Endothelial cell of umbilical vein (primary cell): ENCODE data around the gene SLC35F3. TPM values are rescaled to one million over a fixed set of nuclear protein-coding genes. Genes with fewer than 3 reads are reported as not detected.

Source experiments
- BruUV-seq: library from RNA; stranded (reverse); fragments of 400-500 nt; replicated peaks from 2 replicates; lab custom pipeline; 2021; lab: Mats Ljungman, UMichigan
- CTCF ChIA-PET: fragments of 300-600, 350-600 bp; sonication (Branson Sonifier 250); formaldehyde crosslinking; loops from one replicate; lab custom pipeline; 2021; ENCODE audit warnings: antibody characterized with exemption, inconsistent platforms; lab: Charles Lee
- POLR2A ChIA-PET: fragments of 300-600, 350-600 bp; sonication (Branson Sonifier 250); formaldehyde crosslinking; loops from one replicate; lab custom pipeline; 2021; ENCODE audit warnings: antibody characterized with exemption, inconsistent platforms; lab: Charles Lee
- DNase-seq: peaks from one replicate; pipeline ENCODE4 v3.0.0-alpha.2; 2011; ENCODE audit warnings: low read depth, low spot score
- FAIRE-seq: peaks from 2 replicates; lab custom pipeline; 2011; peaks lifted over from hg19 to GRCh38; lab: Jason Lieb, UNC
- H2AFZ ChIP-seq: 2 replicates; pipeline ENCODE4 v1.6.0; 2012; ENCODE audit warnings: low read depth, low read length, control low read depth, inconsistent platforms
- H3K27ac ChIP-seq: 2 replicates; pipeline ENCODE4 v1.5.1; 2011; ENCODE audit warnings: low read depth, mild to moderate bottlenecking, control low read depth, low read length, moderate library complexity; ENCODE audit not compliant: insufficient read depth
- H3K27me3 ChIP-seq, 2 experiments: 2 replicates each; pipeline versions ENCODE4 v1.6.0 to v1.6.1; 2011; ENCODE audit warnings: low read length in 2 of 2, mixed read lengths in 1 of 2; ENCODE audit not compliant: control insufficient read depth in 2 of 2, insufficient read depth in 2 of 2
- H3K36me3 ChIP-seq, 2 experiments: 2 replicates in 1 of 2; 3 replicates in 1 of 2; pipeline ENCODE4 v1.5.1; 2011; ENCODE audit warnings: low read length in 2 of 2, mild to moderate bottlenecking in 1 of 2, moderate library complexity in 1 of 2; ENCODE audit not compliant: control insufficient read depth in 2 of 2, insufficient read depth in 2 of 2; ENCODE audit errors: extremely low read depth in 1 of 2
- H3K4me1 ChIP-seq: 3 replicates; pipeline ENCODE4 v1.5.1; 2011; ENCODE audit warnings: mild to moderate bottlenecking, low read length; ENCODE audit not compliant: control insufficient read depth, insufficient read depth; ENCODE audit errors: extremely low read depth
- H3K4me2 ChIP-seq: 2 replicates; pipeline ENCODE4 v1.6.1; 2011; ENCODE audit warnings: low read length, control low read depth, mixed read lengths; ENCODE audit not compliant: insufficient read depth
- H3K4me3 ChIP-seq, 3 experiments: fragments of 200-600 bp in 1 of 3; sonication (generic), shearing (Covaris generic) in 1 of 3; replicated peaks in 1 of 3; 2 replicates each; pipeline ENCODE4 v1.5.1; 2011 to 2016; ENCODE audit warnings: control low read depth in 3 of 3, low read length in 3 of 3, mild to moderate bottlenecking in 2 of 3, inconsistent platforms in 1 of 3, low read depth in 1 of 3, moderate library complexity in 1 of 3; ENCODE audit not compliant: insufficient read depth in 1 of 3
- H3K79me2 ChIP-seq: 2 replicates; pipeline ENCODE4 v1.6.0; 2012; ENCODE audit warnings: low read length, inconsistent platforms; ENCODE audit not compliant: control insufficient read depth, insufficient read depth
- H3K9ac ChIP-seq: replicated peaks from 2 replicates; pipeline ENCODE3; 2011; ENCODE audit warnings: low read length, control low read depth; ENCODE audit not compliant: insufficient read depth; ENCODE audit errors: extremely low read depth
- H3K9me1 ChIP-seq: replicated peaks from 3 replicates; pipeline ENCODE4 v1.6.0; 2011; ENCODE audit warnings: mild to moderate bottlenecking, low read length; ENCODE audit not compliant: control insufficient read depth, insufficient read depth; ENCODE audit errors: extremely low read depth
- H3K9me3 ChIP-seq: replicated peaks from 2 replicates; pipeline ENCODE4 v1.5.1; 2012; ENCODE audit warnings: low read length, inconsistent platforms; ENCODE audit not compliant: control insufficient read depth, insufficient read depth
- H4K20me1 ChIP-seq: replicated peaks from 2 replicates; pipeline ENCODE3; 2011; ENCODE audit warnings: mild to moderate bottlenecking, low read length; ENCODE audit not compliant: control insufficient read depth, insufficient read depth; ENCODE audit errors: extremely low read depth
- EZH2 ChIP-seq: IDR thresholded peaks from 2 replicates; pipeline ENCODE4 v1.6.1; 2012; ENCODE audit warnings: borderline replicate concordance, low read depth, mild to moderate bottlenecking, moderate library complexity, low read length, inconsistent platforms; ENCODE audit not compliant: severe bottlenecking
- FOS ChIP-seq: IDR thresholded peaks from 2 replicates; pipeline ENCODE4 v1.6.1; 2011; ENCODE audit warnings: mild to moderate bottlenecking, low read length, moderate library complexity, borderline replicate concordance; ENCODE audit not compliant: insufficient read depth
- GATA2 ChIP-seq: IDR thresholded peaks from 2 replicates; pipeline ENCODE4 v1.7.0; 2011; ENCODE audit warnings: low read depth, mild to moderate bottlenecking, moderate library complexity, mixed read lengths, low read length; ENCODE audit not compliant: insufficient read length, insufficient read depth
- JUN ChIP-seq: IDR thresholded peaks from 2 replicates; pipeline ENCODE4 v1.6.1; 2011; ENCODE audit warnings: borderline replicate concordance, low read depth; ENCODE audit not compliant: insufficient read length, insufficient read depth
- MAX ChIP-seq: IDR thresholded peaks from 2 replicates; pipeline ENCODE4 v1.6.1; 2011; ENCODE audit not compliant: insufficient read depth, insufficient read length
- MYC ChIP-seq: IDR thresholded peaks from one replicate; pipeline ENCODE4 v1.6.1; 2011; ENCODE audit warnings: mild to moderate bottlenecking, low read depth, low read length
- POLR2A ChIP-seq: IDR thresholded peaks from 2 replicates; pipeline ENCODE4 v1.6.1; 2012; ENCODE audit warnings: low read depth, mild to moderate bottlenecking, control low read depth, low read length
- POLR2AphosphoS5 ChIP-seq: IDR thresholded peaks from 2 replicates; pipeline ENCODE4 v1.6.1; 2012; ENCODE audit warnings: low read depth, mild to moderate bottlenecking, control low read depth, low read length, moderate library complexity; ENCODE audit not compliant: insufficient read depth
- dilution Hi-C: fragments of 300-500 bp; cut with MboI; formaldehyde crosslinking; loops from one replicate; pipeline ENCODE4 v1.15.0; 2019; ENCODE audit warnings: low sequenced_read_pairs; ENCODE audit not compliant: extremely low pct_ligation_motif_present
- intact Hi-C: fragments of 100-400 bp; cut with micrococcal nuclease; formaldehyde crosslinking; loops from one replicate; pipeline ENCODE4 v1.10.0; 2022
- polyA plus RNA-seq, 4 experiments: library from polyadenylated mRNA; depleted of rRNA in 3 of 4; stranded (reverse) in 3 of 4; unstranded in 1 of 4; fragments of >200 nt; gene quantifications; 2 replicates each; pipeline versions ENCODE4 v1.2.1 to v1.2.3, GENCODE V29; 2011 to 2012; ENCODE audit warnings: missing spikeins in 1 of 4
- total RNA-seq: library from RNA; stranded (reverse); gene quantifications from 2 replicates; pipeline ENCODE4 v1.2.3, GENCODE V29; 2021
- TF ChIP-seq, protein P1 (sequence below), 2 donors: IDR thresholded peaks; 1 replicate in 1 of 2; 2 replicates in 1 of 2; pipeline ENCODE4 v1.5.1; 2011; ENCODE audit warnings: low read length in 2 of 2, mild to moderate bottlenecking in 2 of 2, moderate library complexity in 2 of 2, control low read depth in 1 of 2, inconsistent platforms in 1 of 2, low read depth in 1 of 2; ENCODE audit not compliant: insufficient read depth in 1 of 2; ENCODE audit errors: extremely low read depth in 1 of 2

SLC35F3 gene
- total and polyA plus RNA-seq, 2 donors (not counting 3 experiments of a cell fraction or from before 2014, with no cell fraction given) = not detected

DNA sequence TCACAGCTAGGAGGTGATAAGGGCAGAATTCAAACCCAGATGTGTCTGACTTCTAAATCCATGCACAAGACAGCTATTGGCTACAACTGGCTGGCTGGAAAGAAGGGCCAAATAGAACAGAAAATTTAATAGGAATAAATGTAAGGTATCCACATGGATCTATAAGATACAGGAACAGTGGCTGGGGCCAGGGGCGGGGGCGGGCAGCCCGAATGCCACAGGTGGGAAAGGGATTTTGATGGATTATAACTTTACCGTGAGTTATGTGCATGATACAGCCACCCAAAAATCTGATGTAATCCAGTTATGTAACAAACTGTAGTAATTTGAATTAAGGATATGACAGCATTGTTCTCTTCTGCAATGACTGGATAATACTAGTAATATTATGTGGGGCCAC, 381.7 kb downstream of the SLC35F3 start:
- no peaks in the 10 kb centered on the region for H4K20me1 ChIP-seq
- no peak overlapping the region for H3K27ac ChIP-seq
- no peak for DNase-seq
- dilution Hi-C loops (no loop called here), intact Hi-C loops (no loop called here)
- no peak overlapping the region for H2AFZ ChIP-seq
- no TSS peak for BruUV-seq
- POLR2A ChIA-PET = no interaction called here
- no peak overlapping the region for H3K4me3 ChIP-seq
- no peaks in the 10 kb centered on the region for H3K27me3 ChIP-seq
- H3K9me1 ChIP-seq = no peaks in the 10 kb centered on the region
- no peak for TF ChIP-seq MAX
- TF ChIP-seq FOS = no peak
- no peak for TF ChIP-seq EZH2
- TF ChIP-seq MYC = no peak
- TF ChIP-seq, protein P1, sequence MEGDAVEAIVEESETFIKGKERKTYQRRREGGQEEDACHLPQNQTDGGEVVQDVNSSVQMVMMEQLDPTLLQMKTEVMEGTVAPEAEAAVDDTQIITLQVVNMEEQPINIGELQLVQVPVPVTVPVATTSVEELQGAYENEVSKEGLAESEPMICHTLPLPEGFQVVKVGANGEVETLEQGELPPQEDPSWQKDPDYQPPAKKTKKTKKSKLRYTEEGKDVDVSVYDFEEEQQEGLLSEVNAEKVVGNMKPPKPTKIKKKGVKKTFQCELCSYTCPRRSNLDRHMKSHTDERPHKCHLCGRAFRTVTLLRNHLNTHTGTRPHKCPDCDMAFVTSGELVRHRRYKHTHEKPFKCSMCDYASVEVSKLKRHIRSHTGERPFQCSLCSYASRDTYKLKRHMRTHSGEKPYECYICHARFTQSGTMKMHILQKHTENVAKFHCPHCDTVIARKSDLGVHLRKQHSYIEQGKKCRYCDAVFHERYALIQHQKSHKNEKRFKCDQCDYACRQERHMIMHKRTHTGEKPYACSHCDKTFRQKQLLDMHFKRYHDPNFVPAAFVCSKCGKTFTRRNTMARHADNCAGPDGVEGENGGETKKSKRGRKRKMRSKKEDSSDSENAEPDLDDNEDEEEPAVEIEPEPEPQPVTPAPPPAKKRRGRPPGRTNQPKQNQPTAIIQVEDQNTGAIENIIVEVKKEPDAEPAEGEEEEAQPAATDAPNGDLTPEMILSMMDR (IDR thresholded peaks at IDR 0.05; ENCODE audit: extremely low read depth in 1 of 2, insufficient read depth in 1 of 2, low read depth in 1 of 2, low read length in 2 of 2) = no peak
- H3K9me3 ChIP-seq = no peaks in the 10 kb centered on the region
- H3K79me2 ChIP-seq = no peaks in the 10 kb centered on the region
- no peaks in the 10 kb centered on the region for H3K4me1 ChIP-seq
- no peak overlapping the region for H3K9ac ChIP-seq
- no peak overlapping the region for H3K4me2 ChIP-seq
- CTCF ChIA-PET = interaction anchor here (1.1 kb wide), 1 partner anchor 24 kb away, joined by 4 read pairs; no protein-coding TSS in a partner anchor
- no peaks in the 10 kb centered on the region for H3K36me3 ChIP-seq
- FAIRE-seq = no peak

DNA sequence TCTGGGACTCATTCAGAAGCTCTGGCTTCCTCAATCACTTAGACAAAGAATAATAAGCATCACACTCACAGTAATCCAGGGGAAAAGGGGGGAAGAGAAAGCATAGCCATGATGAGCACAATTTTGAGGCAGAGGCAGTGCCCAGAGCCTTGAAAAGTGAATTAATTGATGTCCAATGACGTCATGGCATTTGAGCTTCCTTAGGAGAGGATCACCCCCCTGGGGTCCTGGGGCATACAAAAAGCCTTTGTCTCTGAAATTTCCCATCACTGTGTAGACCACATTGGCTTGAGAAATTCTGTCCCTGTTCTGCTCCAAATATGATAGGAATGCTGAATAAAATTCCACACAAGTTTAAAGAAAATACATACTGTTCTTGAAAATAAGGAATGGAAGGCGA, 384.5 kb downstream of the SLC35F3 start:
- DNase-seq (no peak), FAIRE-seq (no peak)
- BruUV-seq = no TSS peak
- Histone ChIP-seq H3K4me3 (no peak overlapping the region), H3K4me1 (no peaks in the 10 kb centered on the region), H3K4me2 (no peak overlapping the region), H3K27me3 (no peaks in the 10 kb centered on the region), H3K79me2 (no peaks in the 10 kb centered on the region), H3K9ac (no peak overlapping the region), H3K9me3 (no peaks in the 10 kb centered on the region), H4K20me1 (no peaks in the 10 kb centered on the region), H2AFZ (no peak overlapping the region), H3K27ac (no peak overlapping the region), H3K9me1 (no peaks in the 10 kb centered on the region), H3K36me3 (no peaks in the 10 kb centered on the region)
- dilution Hi-C loops = no loop called here
- CTCF ChIA-PET = interaction anchor here (0.6 to 1.6 kb wide), 2 partner anchors 21 to 775 kb away, joined by 3 to 5 read pairs; no protein-coding TSS in a partner anchor
- POLR2A ChIA-PET = no interaction called here
- intact Hi-C loops = no loop called here
- TF ChIP-seq GATA2 (no peak), POLR2A (no peak), JUN (no peak), MYC (no peak), POLR2AphosphoS5 (no peak), MAX (no peak), FOS (no peak), EZH2 (no peak)
- TF ChIP-seq, protein P1 (IDR thresholded peaks at IDR 0.05; ENCODE audit: extremely low read depth in 1 of 2, insufficient read depth in 1 of 2, low read depth in 1 of 2, low read length in 2 of 2) = no peak
